ENCODE results near the gene MACROD2. TPM values are rescaled to one million over a fixed set of nuclear protein-coding genes. Genes with fewer than 3 reads are reported as not detected.

Gene MACROD2
- total and polyA plus RNA-seq, 2 donors (not counting 1 experiment from before 2014, with no cell fraction given) = 5.3 to 6.7 TPM

GRCh38 chr20:15924556-15924955 lies 1929.2 kb downstream of the MACROD2 start:
- Histone ChIP-seq H3K4me3 (ENCODE audit: control extremely low read depth in 1 of 5, extremely low read depth in 1 of 5, insufficient read depth in 1 of 5, low read depth in 2 of 5, low read length in 4 of 5) (no peak overlapping the region), H3K27ac (ENCODE audit: low read length in 2 of 2) (no peak overlapping the region), H3K79me2 (ENCODE audit: control insufficient read depth, insufficient read depth, low read length) (peaks cover 14% of the 10 kb centered on the region), H3K9ac (ENCODE audit: low read length) (no peak overlapping the region), H3K36me3 (replicated peaks in 1 of 2; ENCODE audit: control extremely low read depth in 1 of 2, control insufficient read depth in 1 of 2, extremely low read depth in 1 of 2, insufficient read depth in 2 of 2, low read length in 1 of 2) (no peaks in the 10 kb centered on the region), H3K9me3 (ENCODE audit: control extremely low read depth in 1 of 3, control insufficient read depth in 2 of 3, insufficient read depth in 1 of 3, low read length in 2 of 3) (no peaks in the 10 kb centered on the region), H2AFZ (ENCODE audit: insufficient read depth, low read depth, low read length, poor library complexity, severe bottlenecking) (no peak overlapping the region), H4K20me1 (ENCODE audit: control insufficient read depth, insufficient read depth, low read length, poor library complexity, severe bottlenecking) (no peaks in the 10 kb centered on the region), H3K4me1 (ENCODE audit: control insufficient read depth in 2 of 2, insufficient read depth in 2 of 2, low read length in 2 of 2) (peaks cover 48 to 49% of the 10 kb centered on the region in 2 donors), H3K27me3 (replicated peaks in 1 of 4; ENCODE audit: control extremely low read depth in 1 of 4, control insufficient read depth in 3 of 4, insufficient read depth in 4 of 4, low read length in 3 of 4) (no peaks in the 10 kb centered on the region), H3K4me2 (replicated peaks; ENCODE audit: low read depth, low read length, poor library complexity, severe bottlenecking) (no peak overlapping the region)
- Mint-ChIP-seq H3K4me1 (peaks cover 48% of the 10 kb centered on the region), H3K27ac (no peak overlapping the region), H3K9me3 (ENCODE audit: insufficient read depth) (no peaks in the 10 kb centered on the region), H3K4me3 (no peak overlapping the region), H3K27me3 (no peaks in the 10 kb centered on the region)
- intact Hi-C loops (cut with micrococcal nuclease) = loop anchor here (5.0 to 10.0 kb wide), 4 partner anchors 63 to 158 kb away; no protein-coding TSS in a partner anchor
- TF ChIP-seq CTCF (IDR thresholded peaks at IDR 0.05) (no peak), EZH2 (IDR thresholded peaks at IDR 0.05; ENCODE audit: borderline replicate concordance, insufficient read depth, low read depth, low read length, poor library complexity, severe bottlenecking) (no peak)
- ChIA-PET POLR2A (interaction anchor here (0.7 kb wide), 1 partner anchor 39 kb away, joined by 3 read pairs; no protein-coding TSS in a partner anchor), CTCF (interaction anchor here (1.7 kb wide), 1 partner anchor 216 kb away, joined by 6 read pairs; no protein-coding TSS in a partner anchor)
- ATAC-seq (ENCODE audit: low read depth) = no peak
- no CpG with 5 or more reads among the region's 1 CpG for WGBS (ENCODE audit: insufficient coverage)
- no peak for DNase-seq

- POLR2A ChIA-PET = no interaction called here
- H3K27me3 ChIP-seq (replicated peaks in 1 of 4; ENCODE audit: control extremely low read depth in 1 of 4, control insufficient read depth in 3 of 4, insufficient read depth in 4 of 4, low read length in 3 of 4) = no peaks in the 10 kb centered on the region
- CTCF ChIA-PET = no interaction called here
- 43% methylated on average over 1 of the region's 8 CpGs for WGBS (ENCODE audit: insufficient coverage)
- Mint-ChIP-seq H3K27ac (no peak overlapping the region), H3K4me3 (no peak overlapping the region), H3K27me3 (no peaks in the 10 kb centered on the region), H3K9me3 (ENCODE audit: insufficient read depth) (no peaks in the 10 kb centered on the region), H3K4me1 (peaks cover 46% of the 10 kb centered on the region)
- no peak overlapping the region for H3K4me2 ChIP-seq (replicated peaks; ENCODE audit: low read depth, low read length, poor library complexity, severe bottlenecking)
- TF ChIP-seq EZH2 (IDR thresholded peaks at IDR 0.05; ENCODE audit: borderline replicate concordance, insufficient read depth, low read depth, low read length, poor library complexity, severe bottlenecking) (no peak), CTCF (IDR thresholded peaks at IDR 0.05) (no peak)
- H3K79me2 ChIP-seq (ENCODE audit: control insufficient read depth, insufficient read depth, low read length) = peaks cover 12% of the 10 kb centered on the region
- DNase-seq (no peak), ATAC-seq (ENCODE audit: low read depth) (no peak)
- peaks cover 42 to 43% of the 10 kb centered on the region in 2 donors for H3K4me1 ChIP-seq (ENCODE audit: control insufficient read depth in 2 of 2, insufficient read depth in 2 of 2, low read length in 2 of 2)
- no peak overlapping the region for H3K9ac ChIP-seq (ENCODE audit: low read length)
- H3K36me3 ChIP-seq (replicated peaks in 1 of 2; ENCODE audit: control extremely low read depth in 1 of 2, control insufficient read depth in 1 of 2, extremely low read depth in 1 of 2, insufficient read depth in 2 of 2, low read length in 1 of 2) = no peaks in the 10 kb centered on the region
- H3K9me3 ChIP-seq (ENCODE audit: control extremely low read depth in 1 of 3, control insufficient read depth in 2 of 3, insufficient read depth in 1 of 3, low read length in 2 of 3) = no peaks in the 10 kb centered on the region
- no peak overlapping the region for H3K4me3 ChIP-seq (ENCODE audit: control extremely low read depth in 1 of 5, extremely low read depth in 1 of 5, insufficient read depth in 1 of 5, low read depth in 2 of 5, low read length in 4 of 5)
- no peak overlapping the region for H2AFZ ChIP-seq (ENCODE audit: insufficient read depth, low read depth, low read length, poor library complexity, severe bottlenecking)
- intact Hi-C loops (cut with micrococcal nuclease) = loop anchor here (10.0 kb wide), 1 partner anchor 121 kb away; no protein-coding TSS in a partner anchor
- no peaks in the 10 kb centered on the region for H4K20me1 ChIP-seq (ENCODE audit: control insufficient read depth, insufficient read depth, low read length, poor library complexity, severe bottlenecking)
- H3K27ac ChIP-seq (ENCODE audit: low read length in 2 of 2) = no peak overlapping the region
Measured at GRCh38 chr20:15925376-15925775, 1930.1 kb downstream of the MACROD2 start.
